DND-41 (cell line): ENCODE measurements around the gene BRAT1.

Experiments
- ATAC-seq: fragments of 200-7000 bp; cut with Tn5 transposase; 3 replicates; pipeline ENCODE4 v1.9.1; 2021; ENCODE audit warnings: low read depth; ENCODE audit not compliant: insufficient read depth
- DNase-seq: peaks from one replicate; pipeline ENCODE4 v3.0.0-alpha.2; 2020
- H2AFZ ChIP-seq: 2 replicates; pipeline ENCODE4 v1.6.0; 2012; ENCODE audit warnings: low read depth, low read length
- H3K27ac ChIP-seq: 2 replicates; pipeline ENCODE4 v1.5.1; 2012; ENCODE audit warnings: low read length, inconsistent platforms
- H3K27me3 ChIP-seq: fragments of 200-600 bp; sonication (generic); 2 replicates; pipeline ENCODE4 v1.6.0; 2012; ENCODE audit warnings: low read length, mild to moderate bottlenecking, inconsistent platforms; ENCODE audit not compliant: insufficient read depth, poor library complexity
- H3K36me3 ChIP-seq: 2 replicates; pipeline ENCODE4 v1.5.1; 2012; ENCODE audit warnings: low read length, inconsistent platforms; ENCODE audit not compliant: insufficient read depth
- H3K4me1 ChIP-seq: 2 replicates; pipeline ENCODE4 v1.5.1; 2012; ENCODE audit warnings: mild to moderate bottlenecking, low read length; ENCODE audit not compliant: insufficient read depth
- H3K4me2 ChIP-seq: 2 replicates; pipeline ENCODE4 v1.6.0; 2012; ENCODE audit warnings: mild to moderate bottlenecking, moderate library complexity, low read length, inconsistent platforms; ENCODE audit not compliant: insufficient read depth
- H3K4me3 ChIP-seq, 2 experiments: fragments of 200-600 bp in 1 of 2; shearing (Covaris generic) in 1 of 2; 2 replicates each; pipeline ENCODE4 v1.5.1; 2012 to 2016; ENCODE audit warnings: inconsistent platforms in 2 of 2, low read length in 2 of 2, mild to moderate bottlenecking in 2 of 2, low read depth in 1 of 2, moderate library complexity in 1 of 2
- H3K79me2 ChIP-seq: 2 replicates; pipeline ENCODE4 v1.6.0; 2012; ENCODE audit warnings: low read length, inconsistent platforms; ENCODE audit not compliant: insufficient read depth
- H3K9ac ChIP-seq: 2 replicates; pipeline ENCODE4 v1.6.0; 2012; ENCODE audit warnings: low read depth, mild to moderate bottlenecking, inconsistent platforms, low read length, moderate library complexity
- H3K9me3 ChIP-seq: 2 replicates; pipeline ENCODE4 v1.5.1; 2012; ENCODE audit warnings: low read length, moderate library complexity, mild to moderate bottlenecking, inconsistent platforms; ENCODE audit not compliant: insufficient read depth, severe bottlenecking
- H4K20me1 ChIP-seq: 2 replicates; pipeline ENCODE4 v1.6.0; 2012; ENCODE audit warnings: low read length; ENCODE audit not compliant: insufficient read depth
- CTCF ChIP-seq: IDR thresholded peaks from 2 replicates; pipeline ENCODE4 v1.5.1; 2012; ENCODE audit warnings: borderline replicate concordance, low read length, moderate library complexity, mild to moderate bottlenecking; ENCODE audit not compliant: poor library complexity, severe bottlenecking; ENCODE audit errors: extremely low read depth
- EZH2 ChIP-seq: IDR thresholded peaks from 3 replicates; pipeline ENCODE4 v1.6.1; 2012; ENCODE audit warnings: borderline replicate concordance, low read depth, mild to moderate bottlenecking, moderate library complexity, low read length, inconsistent platforms; ENCODE audit not compliant: severe bottlenecking

The BRAT1 gene

GRCh38 chr7:2598154-2598823 lies 43.0 kb upstream of the BRAT1 start:
- ATAC-seq (no peak), DNase-seq (no peak)
- Histone ChIP-seq H4K20me1 (peaks cover 1% of the 10 kb centered on the region), H3K9ac (no peak overlapping the region), H3K27ac (no peak overlapping the region), H3K4me3 (no peak overlapping the region), H3K4me1 (no peaks in the 10 kb centered on the region), H3K36me3 (peaks cover 21% of the 10 kb centered on the region), H3K79me2 (no peaks in the 10 kb centered on the region), H2AFZ (no peak overlapping the region), H3K9me3 (no peaks in the 10 kb centered on the region), H3K27me3 (no peaks in the 10 kb centered on the region), H3K4me2 (no peak overlapping the region)
- TF ChIP-seq EZH2 (no peak), CTCF (no peak)

- Histone ChIP-seq H3K9me3 (no peaks in the 10 kb centered on the region), H3K79me2 (no peaks in the 10 kb centered on the region), H3K9ac (no peak overlapping the region), H3K27ac (no peak overlapping the region), H3K36me3 (peaks cover 30% of the 10 kb centered on the region), H3K4me3 (no peak overlapping the region), H2AFZ (no peak overlapping the region), H4K20me1 (no peaks in the 10 kb centered on the region; the same call in 1 of the 2 replicates), H3K27me3 (no peaks in the 10 kb centered on the region), H3K4me1 (no peaks in the 10 kb centered on the region), H3K4me2 (no peak overlapping the region)
- no peak for TF ChIP-seq CTCF
- no peak for TF ChIP-seq EZH2
- no peak for DNase-seq
- no peak; the same call in 2 of the 3 replicates for ATAC-seq
Measured at GRCh38 chr7:2597273-2597640, 41.9 kb upstream of the BRAT1 start.

- no peak overlapping the region for H3K4me2 ChIP-seq
- no peaks in the 10 kb centered on the region for H3K9me3 ChIP-seq
- no peak overlapping the region for H3K4me3 ChIP-seq
- no peaks in the 10 kb centered on the region; the same call in 1 of the 2 replicates for H4K20me1 ChIP-seq
- H3K27me3 ChIP-seq = no peaks in the 10 kb centered on the region
- H2AFZ ChIP-seq = no peak overlapping the region
- ATAC-seq (no peak), DNase-seq (no peak)
- no peak overlapping the region for H3K9ac ChIP-seq
- H3K79me2 ChIP-seq = no peaks in the 10 kb centered on the region
- no peak for TF ChIP-seq EZH2
- no peak for TF ChIP-seq CTCF
- H3K36me3 ChIP-seq = peaks cover 30% of the 10 kb centered on the region
- H3K27ac ChIP-seq = no peak overlapping the region
- no peaks in the 10 kb centered on the region for H3K4me1 ChIP-seq
Measured at GRCh38 chr7:2596464-2597272, 41.3 kb upstream of the BRAT1 start.
